ENCODE measurements around the gene PLEKHG4.
A peak's percentile ranks its signal among the peaks of the same experiment; 100 is the strongest.

Gene PLEKHG4

GRCh38 chr16:67248401-67249177, 30.7 kb upstream of the PLEKHG4 start, which contains the start of gene SLC9A5:
TSS of gene SLC9A5 (plus strand) at chr16:67248979. CDS start at chr16:67249015, 36 bp downstream.
- peak within 1 kb of the TSS; percentile 37 for H3K9ac ChIP-seq (ENCODE audit: insufficient read length)
- no peaks in the 10 kb centered on the region for H3K9me3 ChIP-seq (ENCODE audit: low read depth, low read length)
- peak within 1 kb of the TSS; percentile 82 for H3K4me3 ChIP-seq
- H3K36me3 ChIP-seq (ENCODE audit: insufficient read depth, low read length): no peaks in the 10 kb centered on the region
- no peak for DNase-seq (ENCODE audit: low read depth, low spot score)
- no peak within 1 kb of the TSS for H3K27ac ChIP-seq
- TF ChIP-seq POLR2AphosphoS5 (IDR thresholded peaks at IDR 0.05; ENCODE audit: borderline replicate concordance, low read depth, low read length) (no peak), EZH2 (IDR thresholded peaks at IDR 0.05) (no peak), FOXP2 (optimal IDR thresholded peaks at IDR 0.05; ENCODE audit: control extremely low read depth, extremely low read length, insufficient read depth) (no peak)

GRCh38 chr16:67249178-67250044, 29.9 kb upstream of the PLEKHG4 start:
- DNase-seq (ENCODE audit: low read depth, low spot score): no peak
- no peak for TF ChIP-seq EZH2 (IDR thresholded peaks at IDR 0.05)
- TF ChIP-seq POLR2AphosphoS5 (IDR thresholded peaks at IDR 0.05; ENCODE audit: borderline replicate concordance, low read depth, low read length): no peak
- TF ChIP-seq FOXP2 (optimal IDR thresholded peaks at IDR 0.05; ENCODE audit: control extremely low read depth, extremely low read length, insufficient read depth): no peak
- H3K9ac ChIP-seq (ENCODE audit: insufficient read length): no peak overlapping the region
- H3K36me3 ChIP-seq (ENCODE audit: insufficient read depth, low read length): no peaks in the 10 kb centered on the region
- H3K4me3 ChIP-seq: no peak overlapping the region
- H3K27ac ChIP-seq: no peak overlapping the region
- no peaks in the 10 kb centered on the region for H3K9me3 ChIP-seq (ENCODE audit: low read depth, low read length)

- TF ChIP-seq FOXP2 (optimal IDR thresholded peaks at IDR 0.05; ENCODE audit: control extremely low read depth, extremely low read length, insufficient read depth): no peak
- no peak for TF ChIP-seq POLR2AphosphoS5 (IDR thresholded peaks at IDR 0.05; ENCODE audit: borderline replicate concordance, low read depth, low read length)
- no peak for TF ChIP-seq EZH2 (IDR thresholded peaks at IDR 0.05)
- H3K9me3 ChIP-seq (ENCODE audit: low read depth, low read length): no peaks in the 10 kb centered on the region
- no peak overlapping the region for H3K9ac ChIP-seq (ENCODE audit: insufficient read length)
- no peak overlapping the region for H3K4me3 ChIP-seq
- no peaks in the 10 kb centered on the region for H3K36me3 ChIP-seq (ENCODE audit: insufficient read depth, low read length)
- no peak overlapping the region for H3K27ac ChIP-seq
- DNase-seq (ENCODE audit: low read depth, low spot score): no peak
These were observed 29.3 kb upstream of the PLEKHG4 start for GRCh38 chr16:67250045-67250327.

- DNase-seq (ENCODE audit: low read depth, low spot score): no peak
These were observed 26.5 kb upstream of the PLEKHG4 start for GRCh38 chr16:67252609-67253497.

GRCh38 chr16:67254801-67255552, 24.4 kb upstream of the PLEKHG4 start:
- Histone ChIP-seq H3K9ac (ENCODE audit: insufficient read length) (no peak overlapping the region), H3K9me3 (ENCODE audit: low read depth, low read length) (no peaks in the 10 kb centered on the region), H3K36me3 (ENCODE audit: insufficient read depth, low read length) (no peaks in the 10 kb centered on the region), H3K27ac (no peak overlapping the region), H3K4me3 (no peak overlapping the region)
- TF ChIP-seq EZH2 (IDR thresholded peaks at IDR 0.05) (no peak), FOXP2 (optimal IDR thresholded peaks at IDR 0.05; ENCODE audit: control extremely low read depth, extremely low read length, insufficient read depth) (no peak), POLR2AphosphoS5 (IDR thresholded peaks at IDR 0.05; ENCODE audit: borderline replicate concordance, low read depth, low read length) (no peak)
- DNase-seq (ENCODE audit: low read depth, low spot score): no peak

More at GRCh38 chr16:67252609-67253497, 26.5 kb upstream of the PLEKHG4 start:
- H3K9me3 ChIP-seq (ENCODE audit: low read depth, low read length): no peaks in the 10 kb centered on the region
- TF ChIP-seq FOXP2 (optimal IDR thresholded peaks at IDR 0.05; ENCODE audit: control extremely low read depth, extremely low read length, insufficient read depth): no peak
- no peak for TF ChIP-seq POLR2AphosphoS5 (IDR thresholded peaks at IDR 0.05; ENCODE audit: borderline replicate concordance, low read depth, low read length)
- TF ChIP-seq EZH2 (IDR thresholded peaks at IDR 0.05): no peak
- H3K4me3 ChIP-seq: no peak overlapping the region
- H3K27ac ChIP-seq: no peak overlapping the region
- H3K9ac ChIP-seq (ENCODE audit: insufficient read length): no peak overlapping the region
- H3K36me3 ChIP-seq (ENCODE audit: insufficient read depth, low read length): no peaks in the 10 kb centered on the region

DNA sequence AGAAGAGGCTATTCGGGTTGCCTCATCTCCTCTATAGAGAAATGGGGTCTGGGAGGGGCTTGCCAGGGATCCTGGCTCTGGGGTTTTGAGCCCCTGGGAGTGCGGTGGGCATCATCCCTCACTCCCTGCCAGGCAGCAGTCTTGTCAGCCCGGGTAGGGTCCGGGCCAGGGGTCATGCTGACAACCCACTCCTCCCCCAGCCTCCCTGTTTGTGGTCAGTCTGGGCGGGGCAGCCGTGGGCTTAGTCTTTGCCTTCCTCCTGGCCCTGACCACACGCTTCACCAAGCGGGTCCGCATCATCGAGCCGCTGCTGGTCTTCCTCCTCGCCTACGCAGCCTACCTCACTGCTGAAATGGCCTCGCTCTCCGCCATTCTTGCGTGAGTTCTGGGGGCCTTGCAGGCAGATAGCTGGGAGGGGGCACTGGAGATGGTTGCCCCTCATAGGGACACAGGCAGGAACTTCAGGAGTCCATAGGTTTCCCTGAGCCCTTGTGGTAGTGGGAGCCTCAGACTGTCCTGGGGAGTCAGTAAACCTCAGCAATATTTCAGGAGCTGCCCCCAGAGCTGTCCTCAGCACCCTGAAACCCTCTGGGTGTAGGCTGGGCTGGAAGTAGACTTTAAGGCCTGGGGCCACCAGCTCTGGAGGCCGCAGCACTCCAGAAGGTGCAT, 23.6 kb upstream of the PLEKHG4 start:
- H3K9me3 ChIP-seq (ENCODE audit: low read depth, low read length): no peaks in the 10 kb centered on the region
- no peaks in the 10 kb centered on the region for H3K36me3 ChIP-seq (ENCODE audit: insufficient read depth, low read length)
- DNase-seq (ENCODE audit: low read depth, low spot score): no peak
- H3K9ac ChIP-seq (ENCODE audit: insufficient read length): no peak overlapping the region
- no peak for TF ChIP-seq EZH2 (IDR thresholded peaks at IDR 0.05)
- no peak for TF ChIP-seq FOXP2 (optimal IDR thresholded peaks at IDR 0.05; ENCODE audit: control extremely low read depth, extremely low read length, insufficient read depth)
- no peak for TF ChIP-seq POLR2AphosphoS5 (IDR thresholded peaks at IDR 0.05; ENCODE audit: borderline replicate concordance, low read depth, low read length)
- no peak overlapping the region for H3K27ac ChIP-seq
- no peak overlapping the region for H3K4me3 ChIP-seq

DNA sequence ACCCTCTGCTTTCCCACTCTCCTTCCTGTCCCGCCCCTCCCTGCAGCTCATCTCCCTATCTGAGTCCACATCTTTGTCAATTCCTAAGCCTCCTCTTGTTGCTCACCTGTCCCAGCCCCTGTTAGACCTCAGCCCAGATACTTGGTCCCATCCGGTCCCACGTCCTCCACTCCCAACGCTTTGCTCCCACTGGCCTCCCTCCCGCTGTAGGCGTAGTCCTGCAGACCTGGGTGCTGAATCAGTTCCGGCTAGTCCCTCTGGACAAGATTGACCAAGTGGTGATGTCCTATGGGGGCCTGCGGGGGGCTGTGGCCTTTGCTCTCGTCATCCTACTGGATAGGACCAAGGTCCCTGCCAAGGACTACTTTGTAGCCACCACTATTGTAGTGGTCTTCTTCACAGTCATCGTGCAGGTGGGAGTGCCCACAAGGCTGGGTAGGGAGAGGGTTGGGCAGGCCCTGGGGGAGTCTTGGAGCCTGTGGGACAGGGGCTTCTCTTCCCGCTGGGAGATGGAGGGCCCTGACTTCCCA, 22.6 kb upstream of the PLEKHG4 start:
- no peak for DNase-seq (ENCODE audit: low read depth, low spot score)
- H3K9ac ChIP-seq (ENCODE audit: insufficient read length): no peak overlapping the region
- no peak overlapping the region for H3K27ac ChIP-seq

More for the DNA sequence above, 22.6 kb upstream of the PLEKHG4 start:
- no peak for TF ChIP-seq FOXP2 (optimal IDR thresholded peaks at IDR 0.05; ENCODE audit: control extremely low read depth, extremely low read length, insufficient read depth)
- TF ChIP-seq POLR2AphosphoS5 (IDR thresholded peaks at IDR 0.05; ENCODE audit: borderline replicate concordance, low read depth, low read length): no peak
- TF ChIP-seq EZH2 (IDR thresholded peaks at IDR 0.05): no peak
- no peak overlapping the region for H3K4me3 ChIP-seq
- no peaks in the 10 kb centered on the region for H3K9me3 ChIP-seq (ENCODE audit: low read depth, low read length)
- H3K36me3 ChIP-seq (ENCODE audit: insufficient read depth, low read length): no peaks in the 10 kb centered on the region
